GM21447 (cell line): Measurements from ENCODE around the gene FGA.

Experiments used
- ATAC-seq: cut with Tn5 transposase; IDR thresholded peaks from one replicate; pipeline ENCODE4 v1.9.1; 2021; ENCODE audit not compliant: unreplicated experiment

The FGA gene

GRCh38 chr4:154542271-154542879, 48.2 kb downstream of the FGA start:
- no peak for ATAC-seq
